Testis (tissue), 3 donors: ENCODE data around the gene SHLD2. TPM values are rescaled to one million over a fixed set of nuclear protein-coding genes. Genes with fewer than 3 reads are reported as not detected.

Experiments used
- DNase-seq: peaks from one replicate; pipeline ENCODE4 v3.0.0-alpha.2; 2019
- H3K27ac ChIP-seq, 2 donors: fragments of 200-600 bp; sonication (generic); one replicate each; pipeline ENCODE4 v1.5.1; 2019
- H3K27me3 ChIP-seq: fragments of 200-600 bp; sonication (generic); one replicate; pipeline ENCODE4 v1.5.1; 2019
- H3K36me3 ChIP-seq: fragments of 200-600 bp; sonication (generic); one replicate; pipeline ENCODE4 v1.5.1; 2017; ENCODE audit warnings: low read depth; ENCODE audit errors: missing control alignments
- H3K4me1 ChIP-seq: fragments of 200-600 bp; sonication (generic); one replicate; pipeline ENCODE4 v1.5.1; 2019
- H3K4me3 ChIP-seq, 2 donors: fragments of 200-600 bp; sonication (generic); one replicate each; pipeline ENCODE4 v1.5.1; 2017 to 2019
- H3K9me3 ChIP-seq: fragments of 200-600 bp; sonication (generic); one replicate; pipeline ENCODE4 v1.5.1; 2017
- CTCF ChIP-seq, 3 experiments: fragments of 450-650 bp in 2 of 3; fragments of 200-600 bp in 1 of 3; sonication (generic) in 1 of 3; IDR thresholded peaks; one replicate each; pipeline ENCODE4 v1.5.1; 2016 to 2019; ENCODE audit warnings: antibody characterized with exemption in 3 of 3, mild to moderate bottlenecking in 2 of 3, moderate library complexity in 1 of 3
- POLR2A ChIP-seq: fragments of 450-650 bp; IDR thresholded peaks from one replicate; pipeline ENCODE4 v1.6.1; 2017; ENCODE audit warnings: antibody characterized with exemption, mild to moderate bottlenecking, moderate library complexity
- WGBS, 2 donors: methylation state at CpG; one replicate each; pipeline ENCODE4 v1.1.5; 2018; 5-methylcytosine and 5-hydroxymethylcytosine counted together
- intact Hi-C: fragments of 100-400 bp; cut with DNase I; formaldehyde crosslinking; loops from one replicate; pipeline ENCODE4 v1.15.1; 2023; ENCODE audit warnings: low total_unique reads
- polyA plus RNA-seq: library from polyadenylated mRNA; stranded (reverse); fragments of 350-450 nt; fragmentation: Illumina TruSeq; extraction: RNeasy Lipid Tissue Mini Kit (QIAGEN cat#74804); gene quantifications from one replicate; pipeline ENCODE4 v1.2.3, GENCODE V29; 2014; ENCODE audit warnings: low read depth, low replicate concordance; ENCODE audit not compliant: insufficient read depth
- total RNA-seq, 2 donors: library from RNA; depleted of rRNA; stranded (reverse); fragments of >200 nt; gene quantifications; one replicate each; pipeline ENCODE4 v1.2.3, GENCODE V29; 2016

Gene SHLD2
- total and polyA plus RNA-seq, 3 donors from 2014 or later = 12.9 to 19.1 (median 16.9) TPM

GRCh38 chr10:87060280-87060928 is 34.6 kb upstream of the SHLD2 start:
- Histone ChIP-seq H3K36me3 (no peaks in the 10 kb centered on the region), H3K4me3 (no peak overlapping the region), H3K4me1 (no peaks in the 10 kb centered on the region), H3K9me3 (no peaks in the 10 kb centered on the region), H3K27ac (no peak overlapping the region), H3K27me3 (no peaks in the 10 kb centered on the region)
- WGBS, 2 donors = 90 to 95% methylated on average over 6 of the region's 6 CpGs
- TF ChIP-seq CTCF (IDR thresholded peaks at IDR 0.05) (no peak), POLR2A (no peak)
- no peak for DNase-seq
- intact Hi-C loops = no loop called here

- no peak overlapping the region for H3K27ac ChIP-seq
- 82 to 85% methylated on average over 5 of the region's 5 CpGs for WGBS, 2 donors
Measured at GRCh38 chr10:87064651-87065050, 30.4 kb upstream of the SHLD2 start.

GRCh38 chr10:87066178-87066577 is 28.8 kb upstream of the SHLD2 start:
- no peak for DNase-seq
- 92 to 99% methylated on average over 2 of the region's 2 CpGs for WGBS, 2 donors
- Histone ChIP-seq H3K36me3 (no peaks in the 10 kb centered on the region), H3K4me3 (no peak overlapping the region), H3K27me3 (no peaks in the 10 kb centered on the region), H3K9me3 (no peaks in the 10 kb centered on the region), H3K4me1 (peaks cover 5% of the 10 kb centered on the region), H3K27ac (no peak overlapping the region)
- intact Hi-C loops = no loop called here
- no peak for TF ChIP-seq CTCF (IDR thresholded peaks at IDR 0.05)
- no peak for TF ChIP-seq POLR2A

More at GRCh38 chr10:87064651-87065050, 30.4 kb upstream of the SHLD2 start:
- no peaks in the 10 kb centered on the region for H3K36me3 ChIP-seq
- intact Hi-C loops = no loop called here
- TF ChIP-seq CTCF (IDR thresholded peaks at IDR 0.05) (no peak), POLR2A (no peak)
- H3K9me3 ChIP-seq = no peaks in the 10 kb centered on the region
- H3K4me3 ChIP-seq = no peak overlapping the region
- H3K27me3 ChIP-seq = no peaks in the 10 kb centered on the region
- DNase-seq = no peak
- peaks cover 5% of the 10 kb centered on the region for H3K4me1 ChIP-seq

GRCh38 chr10:87066865-87067264 is 28.1 kb upstream of the SHLD2 start:
- Histone ChIP-seq H3K4me1 (peaks cover 5% of the 10 kb centered on the region), H3K27ac (no peak overlapping the region), H3K27me3 (no peaks in the 10 kb centered on the region), H3K36me3 (no peaks in the 10 kb centered on the region), H3K9me3 (no peaks in the 10 kb centered on the region), H3K4me3 (no peak overlapping the region)
- no peak for DNase-seq
- intact Hi-C loops = no loop called here
- 88 to 95% methylated on average over 1 of the region's 1 CpG for WGBS, 2 donors
- no peak for TF ChIP-seq CTCF (IDR thresholded peaks at IDR 0.05)
- TF ChIP-seq POLR2A = no peak

- TF ChIP-seq CTCF (IDR thresholded peaks at IDR 0.05) (no peak), POLR2A (no peak)
- 58 to 79% methylated on average over 1 of the region's 1 CpG for WGBS, 2 donors
- no peak for DNase-seq
- H3K36me3 ChIP-seq = no peaks in the 10 kb centered on the region
- intact Hi-C loops = no loop called here
- peaks cover 5% of the 10 kb centered on the region for H3K4me1 ChIP-seq
- no peaks in the 10 kb centered on the region for H3K27me3 ChIP-seq
- no peak overlapping the region for H3K4me3 ChIP-seq
- H3K9me3 ChIP-seq = no peaks in the 10 kb centered on the region
- no peak overlapping the region for H3K27ac ChIP-seq
Measured at GRCh38 chr10:87068281-87068680, 26.7 kb upstream of the SHLD2 start.
